ENCODE measurements around the gene TAGLN2. TPM values are rescaled to one million over a fixed set of nuclear protein-coding genes. Genes with fewer than 3 reads are reported as not detected.

Gene TAGLN2
- total and polyA plus RNA-seq, 9 of the 15 experiments (the other 6 are each of a cell fraction or from before 2014, with no cell fraction given), result 192 to 683 (median 455) TPM

- H3K27me3 ChIP-seq (ENCODE audit: control insufficient read depth in 2 of 2, insufficient read depth in 2 of 2, low read length in 2 of 2), result peaks cover 0 to 10% of the 10 kb centered on the region in 2 experiments; a peak in 3 of 5 replicates
- no peaks in the 10 kb centered on the region for H3K79me2 ChIP-seq (ENCODE audit: control insufficient read depth, insufficient read depth, low read length)
- TF ChIP-seq NFIC (IDR thresholded peaks at IDR 0.05) (peak; percentile 14; the same call in 1 of the 2 replicates), ZNF354B (CRISPR knock-in tag; IDR thresholded peaks at IDR 0.05) (no peak), HEY1 (CRISPR knock-in tag; IDR thresholded peaks at IDR 0.05; ENCODE audit: borderline replicate concordance) (no peak), NR3C1 (CRISPR knock-in tag; IDR thresholded peaks at IDR 0.05) (no peak)
- H3K9me3 ChIP-seq (replicated peaks; ENCODE audit: control insufficient read depth, insufficient read depth, low read depth, low read length), result no peaks in the 10 kb centered on the region
- in situ Hi-C loops (cut with MboI) (no loop called here), intact Hi-C loops (cut with micrococcal nuclease) (no loop called here)
- H2AFZ ChIP-seq (ENCODE audit: low read depth, low read length), result no peak overlapping the region
- ChIA-PET CTCF (ENCODE audit: low intra/inter-chr PET ratio) (no interaction called here), POLR2A (interaction anchor here (1.0 to 1.1 kb wide), 3 partner anchors 9 to 68 kb away, joined by 3 to 5 read pairs (median 4); partner anchors contain the start of gene IGSF9)
- H3K9ac ChIP-seq (ENCODE audit: insufficient read depth in 1 of 2, low read depth in 2 of 2, low read length in 2 of 2), result no peak overlapping the region
- BruUV-seq (replicated peaks), result no TSS peak
- H3K4me3 ChIP-seq, result no peak overlapping the region
- WGBS (ENCODE audit: insufficient coverage, low coverage, missing lambda C conversion rate), result 27% methylated on average over 3 of the region's 3 CpGs
- H3K27ac ChIP-seq (ENCODE audit: extremely low read depth, low read depth, low read length), result no peak overlapping the region
- no peaks in the 10 kb centered on the region for H3K36me3 ChIP-seq (ENCODE audit: control insufficient read depth, insufficient read depth, low read length)
- no peak overlapping the region for H3K4me2 ChIP-seq (ENCODE audit: insufficient read depth, low read length)
- DNase-seq (ENCODE audit: extremely low read depth in 1 of 4, low spot score in 3 of 4) (no peak), FAIRE-seq (no peak), ATAC-seq (no peak)
- peaks cover 22 to 29% of the 10 kb centered on the region in 2 experiments for H3K4me1 ChIP-seq (replicated peaks in 1 of 2; ENCODE audit: control insufficient read depth in 2 of 2, insufficient read depth in 2 of 2, low read length in 2 of 2)
- H4K20me1 ChIP-seq (replicated peaks; ENCODE audit: control insufficient read depth, insufficient read depth, low read length), result no peaks in the 10 kb centered on the region
- H3K9me1 ChIP-seq (ENCODE audit: control insufficient read depth, insufficient read depth, low read length), result no peaks in the 10 kb centered on the region
Observed at GRCh38 chr1:159955456-159955855, 30.1 kb upstream of the TAGLN2 start.

DNA sequence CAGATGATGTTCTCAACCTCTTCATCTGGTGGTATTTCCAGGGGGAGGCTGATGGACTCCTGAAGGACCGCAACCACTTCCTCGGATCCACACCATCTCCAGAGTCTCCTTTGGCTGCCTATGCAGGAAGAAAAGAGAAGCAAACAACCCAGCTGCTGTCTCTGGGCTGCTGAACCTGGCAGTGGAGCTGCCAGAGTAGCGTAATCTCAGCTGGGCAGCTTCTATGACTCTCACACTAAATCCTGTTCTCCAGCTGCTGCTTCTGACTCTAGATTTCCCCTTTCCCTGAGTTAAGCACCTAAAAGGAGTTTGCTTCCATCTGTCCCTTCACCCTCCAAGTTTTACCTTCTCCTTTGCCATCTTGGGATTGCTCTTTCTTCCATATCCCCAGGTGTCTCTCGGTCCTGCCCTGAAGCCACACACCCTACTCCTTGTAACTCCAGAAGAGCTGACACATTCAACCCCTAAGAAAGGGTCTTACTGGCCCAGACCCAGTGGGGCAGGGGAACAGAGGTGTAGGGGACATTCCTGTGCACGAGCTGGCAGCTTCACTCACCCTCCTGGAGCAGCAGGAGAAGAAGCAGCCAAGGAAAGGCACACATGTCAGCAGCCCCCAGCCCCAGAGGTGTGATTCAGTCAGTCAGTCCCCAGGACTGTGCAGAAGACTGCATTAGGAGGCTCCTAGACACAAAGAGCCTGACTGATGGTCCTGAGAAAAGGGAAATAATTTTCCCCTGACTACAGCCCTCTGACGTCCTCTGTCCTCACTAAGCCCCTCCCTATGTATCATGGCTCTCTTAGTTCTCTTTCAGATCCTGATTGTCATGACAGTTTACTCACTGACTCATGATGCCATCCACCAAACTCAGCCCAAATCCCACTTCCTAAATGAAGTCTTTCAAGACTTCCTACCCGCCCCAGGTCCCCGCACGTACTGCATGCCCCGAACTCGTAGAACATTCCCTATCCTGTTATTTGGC is 28.5 kb upstream of the TAGLN2 start, which contains the start of gene SLAMF9:
TSS of gene SLAMF9 (minus strand) at position 702 of the 980 bp plus-strand sequence. CDS start at position 602, 100 bp downstream.
- no TSS peak for BruUV-seq (replicated peaks)
- peaks cover 17 to 22% of the 10 kb centered on the region in 2 experiments for H3K4me1 ChIP-seq (replicated peaks in 1 of 2; ENCODE audit: control insufficient read depth in 2 of 2, insufficient read depth in 2 of 2, low read length in 2 of 2)
- WGBS (ENCODE audit: insufficient coverage, low coverage, missing lambda C conversion rate), result 37% methylated on average over 10 of the region's 11 CpGs
- intact Hi-C loops (cut with micrococcal nuclease), result no loop called here
- H3K27ac ChIP-seq (ENCODE audit: extremely low read depth, low read depth, low read length), result no peak within 1 kb of the TSS
- POLR2A ChIA-PET, result no interaction called here
- peak within 1 kb of the TSS; percentile 76 for H2AFZ ChIP-seq (ENCODE audit: low read depth, low read length)
- H4K20me1 ChIP-seq (replicated peaks; ENCODE audit: control insufficient read depth, insufficient read depth, low read length), result no peaks in the 10 kb centered on the region
- no peaks in the 10 kb centered on the region for H3K9me3 ChIP-seq (replicated peaks; ENCODE audit: control insufficient read depth, insufficient read depth, low read depth, low read length)
- CTCF ChIA-PET (ENCODE audit: low intra/inter-chr PET ratio), result no interaction called here
- no peaks in the 10 kb centered on the region for H3K79me2 ChIP-seq (ENCODE audit: control insufficient read depth, insufficient read depth, low read length)
- DNase-seq (ENCODE audit: extremely low read depth in 1 of 4, low spot score in 3 of 4), result no peak
- peaks cover 0 to 10% of the 10 kb centered on the region in 2 experiments; a peak in 3 of 5 replicates for H3K27me3 ChIP-seq (ENCODE audit: control insufficient read depth in 2 of 2, insufficient read depth in 2 of 2, low read length in 2 of 2)
- peak; percentile 41 for ATAC-seq
- no peaks in the 10 kb centered on the region for H3K36me3 ChIP-seq (ENCODE audit: control insufficient read depth, insufficient read depth, low read length)
- H3K9me1 ChIP-seq (ENCODE audit: control insufficient read depth, insufficient read depth, low read length), result no peaks in the 10 kb centered on the region
- no peak within 1 kb of the TSS; a peak in 1 of 4 replicates for H3K9ac ChIP-seq (ENCODE audit: insufficient read depth in 1 of 2, low read depth in 2 of 2, low read length in 2 of 2)
- peak within 1 kb of the TSS; percentile 30; the same call in 1 of the 2 replicates for H3K4me2 ChIP-seq (ENCODE audit: insufficient read depth, low read length)
- H3K4me3 ChIP-seq, result no peak within 1 kb of the TSS
- FAIRE-seq, result no peak
- in situ Hi-C loops (cut with MboI), result no loop called here
- TF ChIP-seq SPI1 (IDR thresholded peaks at IDR 0.05; ENCODE audit: borderline replicate concordance, low read depth, low read length), result peak; percentile 28; the same call in 1 of the 2 replicates
- peak; percentile 54; the same call in 1 of the 2 replicates for TF ChIP-seq CREM (IDR thresholded peaks at IDR 0.05; ENCODE audit: low read depth)
- no peak for TF ChIP-seq CREB1 (IDR thresholded peaks at IDR 0.05)
- TF ChIP-seq CREB1 (CRISPR knock-in tag; IDR thresholded peaks at IDR 0.05), result 0 out of 2 replicates have a peak, but pooled peaks have one; percentile 22
- no peak for TF ChIP-seq ZNF609 (CRISPR knock-in tag; IDR thresholded peaks at IDR 0.05; ENCODE audit: borderline replicate concordance)
- no peak for TF ChIP-seq ZNF766 (CRISPR knock-in tag; conservative IDR thresholded peaks at IDR 0.05)
